WTC11 (cell line): Measurements from ENCODE around the gene ST8SIA6. TPM values are rescaled to one million over a fixed set of nuclear protein-coding genes. Genes with fewer than 3 reads are reported as not detected.

ENCODE experiments used
- ATAC-seq: fragments of 200-7000 bp; cut with Tn5 transposase; 2 replicates; pipeline ENCODE4 v1.10.0; 2021; ENCODE audit warnings: mild to moderate bottlenecking, moderate library complexity
- CTCF ChIA-PET: fragments of 300-600 bp; sonication (Branson Sonifier 250); formaldehyde crosslinking; loops from one replicate; lab custom pipeline; 2021; ENCODE audit warnings: antibody characterized with exemption; lab: Charles Lee
- POLR2A ChIA-PET: fragments of 350-600 bp; sonication (Branson Sonifier 250); formaldehyde crosslinking; loops from one replicate; lab custom pipeline; 2021; ENCODE audit warnings: antibody characterized with exemption; lab: Charles Lee
- DNase-seq: peaks from one replicate; pipeline ENCODE4 v3.0.0; 2021; ENCODE audit warnings: low spot score
- H3K27ac Mint-ChIP-seq: 2 replicates; pipeline ENCODE4 v1.8.0; 2021; ENCODE audit warnings: mixed read lengths
- H3K27me3 Mint-ChIP-seq: 2 replicates; pipeline ENCODE4 v1.8.0; 2021; ENCODE audit warnings: low read depth, mild to moderate bottlenecking, moderate library complexity, mixed read lengths
- H3K36me3 Mint-ChIP-seq: 2 replicates; pipeline ENCODE4 v1.8.0; 2021; ENCODE audit warnings: mixed read lengths
- H3K4me1 Mint-ChIP-seq: 2 replicates; pipeline ENCODE4 v1.8.0; 2022; ENCODE audit warnings: mixed read lengths
- H3K4me3 Mint-ChIP-seq: 2 replicates; pipeline ENCODE4 v1.8.0; 2021; ENCODE audit warnings: mild to moderate bottlenecking, moderate library complexity, mixed read lengths
- H3K9me3 Mint-ChIP-seq: 2 replicates; pipeline ENCODE4 v1.8.0; 2021; ENCODE audit warnings: mixed read lengths
- ATF3 ChIP-seq: sonication (generic); formaldehyde crosslinking; conservative IDR thresholded peaks from 2 replicates; pipeline ENCODE4 v1.8.1; 2022; ENCODE audit warnings: mild to moderate bottlenecking, missing genetic modification reagents
- CDX4 ChIP-seq: fragments of 250-450 bp; sonication (Bioruptor Pico); IDR thresholded peaks from 2 replicates; pipeline ENCODE4 v1.9.0; 2021; ENCODE audit warnings: moderate library complexity, mild to moderate bottlenecking, inconsistent platforms, borderline replicate concordance
- E2F5 ChIP-seq: sonication (generic); formaldehyde crosslinking; IDR thresholded peaks from 2 replicates; pipeline ENCODE4 v1.8.1; 2022; ENCODE audit warnings: mild to moderate bottlenecking, moderate library complexity, missing genetic modification reagents
- FOXJ3 ChIP-seq: sonication (generic); formaldehyde crosslinking; IDR thresholded peaks from 2 replicates; pipeline ENCODE4 v1.9.0; 2021; ENCODE audit warnings: missing genetic modification reagents, mild to moderate bottlenecking, borderline replicate concordance
- RELA ChIP-seq: sonication (generic); formaldehyde crosslinking; IDR thresholded peaks from 2 replicates; pipeline ENCODE4 v1.8.1; 2022; ENCODE audit warnings: missing genetic modification reagents, mild to moderate bottlenecking, borderline replicate concordance
- TEAD4 ChIP-seq: sonication (generic); formaldehyde crosslinking; IDR thresholded peaks from 2 replicates; pipeline ENCODE4 v1.8.0; 2022; ENCODE audit warnings: mild to moderate bottlenecking, missing genetic modification reagents
- ZBTB43 ChIP-seq: sonication (generic); formaldehyde crosslinking; IDR thresholded peaks from 2 replicates; pipeline ENCODE4 v1.8.1; 2023; ENCODE audit warnings: mild to moderate bottlenecking, missing genetic modification reagents
- ZNF121 ChIP-seq: sonication (generic); formaldehyde crosslinking; IDR thresholded peaks from 2 replicates; pipeline ENCODE4 v1.8.0; 2023; ENCODE audit warnings: missing genetic modification reagents
- ZNF425 ChIP-seq: fragments of 250-450 bp; sonication (Bioruptor Pico); conservative IDR thresholded peaks from 2 replicates; pipeline ENCODE4 v1.9.0; 2021; ENCODE audit warnings: mild to moderate bottlenecking
- ZNF671 ChIP-seq: fragments of 250-450 bp; sonication (Bioruptor Pico); IDR thresholded peaks from 2 replicates; pipeline ENCODE4 v1.8.0; 2021; ENCODE audit warnings: mild to moderate bottlenecking
- total RNA-seq: library from RNA; stranded (reverse); gene quantifications from 3 replicates; pipeline ENCODE4 v1.2.3, GENCODE V29; 2021

ST8SIA6 gene
- total RNA-seq, 1 experiment from 2014 or later, result 3.5 TPM

GRCh38 chr10:17383801-17384555 lies 70.4 kb downstream of the ST8SIA6 start (continued):
- no peak for TF ChIP-seq ZBTB43 (CRISPR knock-in tag)
- TF ChIP-seq TEAD4 (CRISPR knock-in tag), result no peak
- no peak for TF ChIP-seq ZNF425 (CRISPR knock-in tag)
- no peak for TF ChIP-seq FOXJ3

GRCh38 chr10:17381502-17382142 lies 72.8 kb downstream of the ST8SIA6 start:
- H3K4me3 Mint-ChIP-seq, result no peak overlapping the region
- no peak for DNase-seq
- H3K4me1 Mint-ChIP-seq, result peaks cover 49% of the 10 kb centered on the region
- H3K27me3 Mint-ChIP-seq, result no peaks in the 10 kb centered on the region; the same call in 1 of the 2 replicates
- CTCF ChIA-PET, result no interaction called here
- ATAC-seq, result no peak
- no peak overlapping the region for H3K27ac Mint-ChIP-seq
- peaks cover 6% of the 10 kb centered on the region; the same call in 1 of the 2 replicates for H3K36me3 Mint-ChIP-seq
- POLR2A ChIA-PET, result no interaction called here
- TF ChIP-seq ZNF425 (CRISPR knock-in tag) (no peak), CDX4 (CRISPR knock-in tag) (no peak), E2F5 (CRISPR knock-in tag) (no peak)
- peaks cover 7% of the 10 kb centered on the region for H3K9me3 Mint-ChIP-seq

- peaks cover 3% of the 10 kb centered on the region; the same call in 1 of the 2 replicates for H3K36me3 Mint-ChIP-seq
- no peak for TF ChIP-seq ZNF121 (CRISPR knock-in tag)
- no peak for TF ChIP-seq RELA (CRISPR knock-in tag)
- no peak for TF ChIP-seq ATF3 (CRISPR knock-in tag)
- TF ChIP-seq ZNF671, result no peak
- TF ChIP-seq, all 79 proteins: peak for 0
- Mint-ChIP-seq H3K27ac (0 out of 2 replicates have a peak overlapping the region, but pooled peaks have one; percentile 77), H3K9me3 (peaks cover 14% of the 10 kb centered on the region), H3K4me1 (peaks cover 47% of the 10 kb centered on the region), H3K27me3 (no peaks in the 10 kb centered on the region; the same call in 1 of the 2 replicates), H3K4me3 (no peak overlapping the region)
- ChIA-PET CTCF (no interaction called here), POLR2A (no interaction called here)
- no peak for DNase-seq
- no peak for ATAC-seq
These were observed 73.5 kb downstream of the ST8SIA6 start for GRCh38 chr10:17380888-17381287.
